Spinal cord (tissue), 10 donors: ENCODE data around the gene KDM5A. TPM values are rescaled to one million over a fixed set of nuclear protein-coding genes. Genes with fewer than 3 reads are reported as not detected.
A peak's percentile ranks its signal among the peaks of the same experiment; 100 is the strongest.

Experiments used
- DNase-seq, 6 donors: peaks; one replicate each; pipeline versions ENCODE4 v3.0.0 to v3.0.0-alpha.2; 2013 to 2015; ENCODE audit warnings: low spot score in 6 of 6, low read depth in 4 of 6
- H3K27ac ChIP-seq: one replicate; pipeline ENCODE4 v1.5.1; 2013; ENCODE audit warnings: low read depth, low read length, control low read depth
- H3K27me3 ChIP-seq: one replicate; pipeline ENCODE4 v1.6.1; 2013; ENCODE audit warnings: low read length; ENCODE audit not compliant: control insufficient read depth, insufficient read depth
- H3K36me3 ChIP-seq: one replicate; pipeline ENCODE4 v1.6.1; 2013; ENCODE audit warnings: low read length; ENCODE audit not compliant: control insufficient read depth, insufficient read depth
- H3K4me1 ChIP-seq: one replicate; pipeline ENCODE4 v1.6.1; 2013; ENCODE audit warnings: low read length; ENCODE audit not compliant: control insufficient read depth, insufficient read depth
- H3K4me3 ChIP-seq: one replicate; pipeline ENCODE4 v1.5.1; 2013; ENCODE audit warnings: low read depth, low read length, control low read depth
- H3K9me3 ChIP-seq: one replicate; pipeline ENCODE4 v1.6.1; 2013; ENCODE audit warnings: low read length; ENCODE audit not compliant: control insufficient read depth, insufficient read depth
- whole genome bisulfite sequencing: methylation state at CpG from one replicate; pipeline ENCODE4 v1.1.5; 2013; ENCODE audit warnings: missing lambda C conversion rate; ENCODE audit not compliant: insufficient coverage; 5-methylcytosine and 5-hydroxymethylcytosine counted together
- polyA plus RNA-seq, 2 donors: library from polyadenylated mRNA; unstranded; fragments of 120-200 nt; gene quantifications; one replicate each; pipeline ENCODE4 v1.2.1, GENCODE V29; 2013; ENCODE audit not compliant: insufficient read length in 2 of 2
- total RNA-seq, 2 donors: library from RNA; depleted of rRNA in 1 of 2; stranded (reverse); fragments of 120-200 nt in 1 of 2; fragments of >200 nt in 1 of 2; gene quantifications; one replicate each; pipeline versions ENCODE4 v1.2.3 to v1.2.4, GENCODE V29; 2013 to 2014
- donor health status: healthy.

The KDM5A gene
- total and polyA plus RNA-seq, 4 donors: 16.9 to 69.8 (median 40.1) TPM

GRCh38 chr12:288687-289086, 100.4 kb downstream of the KDM5A start:
- Histone ChIP-seq H3K27me3 (no peaks in the 10 kb centered on the region), H3K36me3 (peaks cover 14% of the 10 kb centered on the region), H3K4me1 (no peaks in the 10 kb centered on the region), H3K27ac (no peak overlapping the region), H3K4me3 (no peak overlapping the region), H3K9me3 (no peaks in the 10 kb centered on the region)
- no CpG with 5 or more reads among the region's 5 CpGs for WGBS
- DNase-seq: peak in 1 of 6 donors; percentile 42

- Histone ChIP-seq H3K4me1 (no peaks in the 10 kb centered on the region), H3K27me3 (no peaks in the 10 kb centered on the region), H3K4me3 (no peak overlapping the region), H3K27ac (no peak overlapping the region), H3K36me3 (peaks cover under 1% of the 10 kb centered on the region), H3K9me3 (no peaks in the 10 kb centered on the region)
- no peak for DNase-seq
- WGBS: 100% methylated on average over 1 of the region's 5 CpGs
These were observed 102.4 kb downstream of the KDM5A start for GRCh38 chr12:286531-287300.

DNA sequence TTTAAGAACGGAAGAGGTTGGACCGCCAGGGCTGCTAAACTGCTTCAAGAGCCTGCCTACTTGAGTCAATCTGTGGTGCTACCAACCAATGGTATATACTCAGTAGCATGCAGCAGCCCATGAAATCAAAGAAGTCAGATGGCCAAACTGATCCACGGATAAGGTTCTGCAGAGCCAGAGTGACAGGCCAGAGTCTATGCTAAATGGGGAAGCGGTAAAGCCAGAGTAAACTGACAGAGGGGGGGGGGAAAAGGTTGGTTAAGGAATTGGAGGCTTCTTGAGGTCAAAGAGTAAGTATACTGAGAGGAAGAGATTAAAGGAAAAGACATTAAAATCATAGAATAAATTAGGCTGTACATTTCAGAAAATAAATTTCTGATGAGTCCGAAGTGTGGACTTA, 111.1 kb downstream of the KDM5A start:
- no peak for DNase-seq
- no peaks in the 10 kb centered on the region for H3K27me3 ChIP-seq
- peaks cover 4% of the 10 kb centered on the region for H3K4me1 ChIP-seq
- WGBS: 100% methylated on average over 5 of the region's 5 CpGs
- H3K27ac ChIP-seq: no peak overlapping the region
- H3K36me3 ChIP-seq: no peaks in the 10 kb centered on the region
- no peak overlapping the region for H3K4me3 ChIP-seq
- no peaks in the 10 kb centered on the region for H3K9me3 ChIP-seq

GRCh38 chr12:275812-276211, 113.3 kb downstream of the KDM5A start:
- no peaks in the 10 kb centered on the region for H3K9me3 ChIP-seq
- no peak overlapping the region for H3K27ac ChIP-seq
- no peaks in the 10 kb centered on the region for H3K36me3 ChIP-seq
- no peak overlapping the region for H3K4me3 ChIP-seq
- H3K27me3 ChIP-seq: no peaks in the 10 kb centered on the region
- no peak for DNase-seq
- peaks cover 10% of the 10 kb centered on the region for H3K4me1 ChIP-seq
- WGBS: 81% methylated on average over 3 of the region's 6 CpGs

- 48% methylated on average over 2 of the region's 3 CpGs for WGBS
- Histone ChIP-seq H3K27me3 (no peaks in the 10 kb centered on the region), H3K36me3 (no peaks in the 10 kb centered on the region), H3K4me1 (peaks cover 17% of the 10 kb centered on the region), H3K27ac (peak overlapping the region; percentile 49), H3K4me3 (no peak overlapping the region), H3K9me3 (no peaks in the 10 kb centered on the region)
- peak in 1 of 6 donors; percentile 38 for DNase-seq
These were observed 115.7 kb downstream of the KDM5A start for GRCh38 chr12:273382-273781.

GRCh38 chr12:272942-273341, 116.2 kb downstream of the KDM5A start:
- no peak for DNase-seq
- H3K27me3 ChIP-seq: no peaks in the 10 kb centered on the region
- 90% methylated on average over 2 of the region's 6 CpGs for whole genome bisulfite sequencing
- peak overlapping the region; percentile 49 for H3K27ac ChIP-seq
- peaks cover 20% of the 10 kb centered on the region for H3K4me1 ChIP-seq
- H3K9me3 ChIP-seq: no peaks in the 10 kb centered on the region
- H3K36me3 ChIP-seq: no peaks in the 10 kb centered on the region
- no peak overlapping the region for H3K4me3 ChIP-seq

DNA sequence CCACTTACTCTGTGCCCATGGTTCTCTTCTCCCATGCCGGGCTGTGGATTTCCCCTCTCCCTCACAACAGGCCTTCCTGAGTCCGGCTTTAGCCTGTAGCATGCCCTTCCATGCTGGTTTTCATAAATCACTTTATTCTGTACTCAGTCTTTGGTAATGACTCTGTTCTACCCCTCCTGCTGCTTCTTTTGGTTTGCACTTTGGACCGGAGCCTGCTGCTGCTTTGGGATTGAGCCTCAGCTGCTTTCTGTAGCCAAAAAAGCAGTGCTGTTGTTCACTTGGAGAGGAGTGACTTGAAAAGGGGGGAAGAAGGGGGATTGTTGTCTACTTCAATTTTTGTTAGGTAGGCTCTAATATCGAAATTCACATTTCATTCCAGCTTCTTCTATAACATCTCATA, 118.0 kb downstream of the KDM5A start:
- peak overlapping the region; percentile 35 for H3K27ac ChIP-seq
- WGBS: 17% methylated on average over 2 of the region's 4 CpGs
- no peak overlapping the region for H3K4me3 ChIP-seq
- H3K4me1 ChIP-seq: peaks cover 21% of the 10 kb centered on the region
- peak in 3 of 6 donors; percentile 57 to 86 (median 70) for DNase-seq
- no peaks in the 10 kb centered on the region for H3K27me3 ChIP-seq
- no peaks in the 10 kb centered on the region for H3K9me3 ChIP-seq
- H3K36me3 ChIP-seq: no peaks in the 10 kb centered on the region

DNA sequence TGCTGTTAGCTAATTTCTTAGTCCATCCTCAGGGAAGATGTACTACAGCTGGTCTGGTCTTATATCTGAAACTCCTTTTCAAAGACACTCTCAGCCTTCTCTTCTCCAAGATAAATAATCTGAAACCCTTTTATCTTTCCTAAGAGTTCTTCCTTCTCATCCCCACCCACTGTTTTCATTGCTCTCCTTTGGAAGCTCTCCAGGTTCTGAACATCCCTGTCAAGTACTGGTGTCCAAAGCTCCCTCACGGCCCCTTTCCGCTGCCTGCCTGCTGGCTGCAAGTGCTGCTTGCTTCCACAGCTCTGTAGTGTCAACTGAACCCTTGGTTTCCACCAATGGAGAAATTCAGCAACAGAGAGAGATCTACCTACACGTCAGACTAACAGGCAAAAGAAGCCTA, 119.9 kb downstream of the KDM5A start:
- Histone ChIP-seq H3K36me3 (no peaks in the 10 kb centered on the region), H3K4me1 (peaks cover 21% of the 10 kb centered on the region), H3K27ac (peak overlapping the region; percentile 78), H3K9me3 (no peaks in the 10 kb centered on the region), H3K4me3 (no peak overlapping the region), H3K27me3 (no peaks in the 10 kb centered on the region)
- WGBS: 47% methylated on average over 2 of the region's 3 CpGs
- peak in 2 of 6 donors; percentile 79 to 83 for DNase-seq

DNA sequence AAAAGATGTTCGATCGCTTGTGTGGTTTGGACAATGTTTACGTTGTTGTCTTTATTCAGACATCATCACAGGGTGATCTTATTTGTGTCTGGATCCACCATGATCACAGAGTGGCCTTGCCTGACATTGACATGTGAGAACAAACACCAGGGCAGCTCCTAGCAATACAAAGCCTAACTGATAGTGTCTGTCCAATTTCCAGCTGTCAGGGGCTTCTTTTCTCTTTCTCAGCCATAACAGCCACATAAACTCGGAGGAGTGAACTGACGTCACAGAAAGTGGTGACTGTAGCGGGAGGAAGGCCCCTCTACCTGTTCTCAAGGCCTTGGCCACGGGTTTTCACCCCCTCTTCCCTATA, 120.7 kb downstream of the KDM5A start:
- Histone ChIP-seq H3K4me1 (peaks cover 21% of the 10 kb centered on the region), H3K36me3 (no peaks in the 10 kb centered on the region), H3K9me3 (no peaks in the 10 kb centered on the region), H3K27ac (peak overlapping the region; percentile 78), H3K4me3 (no peak overlapping the region), H3K27me3 (no peaks in the 10 kb centered on the region)
- 42% methylated on average over 3 of the region's 7 CpGs for WGBS
- DNase-seq: peak in 1 of 6 donors; percentile 19
